Lung (tissue), 12 donors: ENCODE results near the gene ARPC2. TPM values are rescaled to one million over a fixed set of nuclear protein-coding genes. Genes with fewer than 3 reads are reported as not detected.
A peak's percentile ranks its signal among the peaks of the same experiment; 100 is the strongest.

Experiments
- ATAC-seq: fragments of 200-7000 bp; cut with Tn5 transposase; one replicate; pipeline ENCODE4 v1.9.1; 2020; ENCODE audit warnings: moderate number of reproducible peaks; ENCODE audit not compliant: insufficient read depth, low FRiP score
- DNase-seq, 3 donors: peaks; one replicate each; pipeline ENCODE4 v3.0.0-alpha.2; 2013 to 2017
- H3K27ac ChIP-seq, 2 donors: one replicate each; pipeline ENCODE4 v1.5.1; 2013; ENCODE audit warnings: mild to moderate bottlenecking in 2 of 2, moderate library complexity in 2 of 2, control low read depth in 1 of 2, inconsistent platforms in 1 of 2, low read depth in 1 of 2, low read length in 1 of 2
- H3K27me3 ChIP-seq, 3 donors: one replicate each; pipeline ENCODE4 v1.5.1; 2013; ENCODE audit warnings: low read length in 2 of 3; ENCODE audit not compliant: control insufficient read depth in 3 of 3, insufficient read depth in 3 of 3
- H3K36me3 ChIP-seq, 4 donors: one replicate each; pipeline ENCODE4 v1.5.1; 2013; ENCODE audit warnings: low read length in 4 of 4, mild to moderate bottlenecking in 1 of 4, moderate library complexity in 1 of 4; ENCODE audit not compliant: control insufficient read depth in 4 of 4, insufficient read depth in 4 of 4
- H3K4me1 ChIP-seq, 5 donors: one replicate each; pipeline ENCODE4 v1.5.1; 2013; ENCODE audit warnings: low read length in 5 of 5, mild to moderate bottlenecking in 2 of 5, moderate library complexity in 1 of 5; ENCODE audit not compliant: control insufficient read depth in 5 of 5, insufficient read depth in 5 of 5
- H3K4me3 ChIP-seq: one replicate; pipeline ENCODE4 v1.5.1; 2013; ENCODE audit warnings: mild to moderate bottlenecking, control low read depth, moderate library complexity
- H3K9ac ChIP-seq, 2 donors: one replicate each; pipeline ENCODE4 v1.5.1; 2013; ENCODE audit warnings: low read length in 2 of 2, control low read depth in 1 of 2; ENCODE audit not compliant: insufficient read depth in 1 of 2
- H3K9me3 ChIP-seq, 4 donors: one replicate each; pipeline ENCODE4 v1.5.1; 2013; ENCODE audit warnings: low read length in 3 of 4, mild to moderate bottlenecking in 1 of 4, moderate library complexity in 1 of 4; ENCODE audit not compliant: control insufficient read depth in 4 of 4, insufficient read depth in 3 of 4
- CTCF ChIP-seq: IDR thresholded peaks from 2 replicates; pipeline ENCODE4 v1.5.1; 2012; ENCODE audit warnings: mild to moderate bottlenecking; ENCODE audit errors: control extremely low read depth, extremely low read depth
- WGBS, 2 donors: extraction: QIAGEN DNeasy Blood & Tissue Kit; methylation state at CpG; one replicate each; pipeline ENCODE4 v1.1.7; 2013; 5-methylcytosine and 5-hydroxymethylcytosine counted together
- polyA plus RNA-seq, 2 donors: library from polyadenylated mRNA; stranded (reverse); fragments of 200-250 nt; gene quantifications; one replicate each; pipeline ENCODE4 v1.2.1, GENCODE V29; 2013
- total RNA-seq, 2 donors: library from RNA; depleted of rRNA in 1 of 2; stranded (reverse); fragments of >200 nt in 1 of 2; gene quantifications; one replicate each; pipeline ENCODE4 v1.2.1, GENCODE V29; 2014 to 2021
- donor health status: control.
- donor health status: control.
- donor health status: Bipolar disorder and iron deficiency.
- donor health status: healthy.
- donor health status: DM: yes; HTN: yes; CAD: no.

Gene ARPC2
- total and polyA plus RNA-seq, 4 donors: 190 to 490 (median 308) TPM

GRCh38 chr2:218296200-218296599 lies 79.2 kb downstream of the ARPC2 start:
- H3K9ac ChIP-seq: no peak overlapping the region
- no peak overlapping the region for H3K4me3 ChIP-seq
- peaks cover 0 to 36% (median 12%) of the 10 kb centered on the region in 5 donors for H3K4me1 ChIP-seq
- H3K9me3 ChIP-seq: no peaks in the 10 kb centered on the region
- no peaks in the 10 kb centered on the region for H3K27me3 ChIP-seq
- 60 to 83% methylated on average over 1 of the region's 1 CpG for WGBS, 2 donors
- ATAC-seq (no peak), DNase-seq (no peak)
- no peak overlapping the region for H3K27ac ChIP-seq
- no peaks in the 10 kb centered on the region for H3K36me3 ChIP-seq
- no peak for TF ChIP-seq CTCF

- TF ChIP-seq CTCF: no peak
- 87 to 96% methylated on average over 7 of the region's 7 CpGs for WGBS, 2 donors
- no peaks in the 10 kb centered on the region for H3K36me3 ChIP-seq
- DNase-seq (no peak), ATAC-seq (no peak)
- peaks cover 0 to 30% (median 7%) of the 10 kb centered on the region in 5 donors for H3K4me1 ChIP-seq
- no peaks in the 10 kb centered on the region for H3K27me3 ChIP-seq
- H3K9ac ChIP-seq: no peak overlapping the region
- no peak overlapping the region for H3K4me3 ChIP-seq
- no peaks in the 10 kb centered on the region for H3K9me3 ChIP-seq
- H3K27ac ChIP-seq: no peak overlapping the region
These were observed 79.9 kb downstream of the ARPC2 start for GRCh38 chr2:218296847-218297246.

- 83 to 94% methylated on average over 6 of the region's 6 CpGs for WGBS, 2 donors
- Histone ChIP-seq H3K27me3 (no peaks in the 10 kb centered on the region), H3K27ac (peak overlapping the region in 1 of 2 donors; percentile 85), H3K9me3 (no peaks in the 10 kb centered on the region), H3K36me3 (no peaks in the 10 kb centered on the region), H3K9ac (no peak overlapping the region), H3K4me1 (peaks cover 0 to 24% (median 7%) of the 10 kb centered on the region in 5 donors), H3K4me3 (no peak overlapping the region)
- TF ChIP-seq CTCF: no peak
- DNase-seq: no peak
- ATAC-seq: no peak
These were observed 81.4 kb downstream of the ARPC2 start for GRCh38 chr2:218298314-218298875.

GRCh38 chr2:218300141-218300540 lies 83.2 kb downstream of the ARPC2 start:
- Histone ChIP-seq H3K9me3 (no peaks in the 10 kb centered on the region), H3K4me3 (no peak overlapping the region)
- whole genome bisulfite sequencing, 2 donors: 86 to 95% methylated on average over 4 of the region's 4 CpGs

More at GRCh38 chr2:218300141-218300540, 83.2 kb downstream of the ARPC2 start:
- no peak overlapping the region for H3K9ac ChIP-seq
- TF ChIP-seq CTCF: no peak
- no peaks in the 10 kb centered on the region for H3K27me3 ChIP-seq
- no peak for DNase-seq
- no peak for ATAC-seq
- H3K4me1 ChIP-seq: peaks cover 0 to 16% (median 4%) of the 10 kb centered on the region in 5 donors
- H3K36me3 ChIP-seq: no peaks in the 10 kb centered on the region
- no peak overlapping the region for H3K27ac ChIP-seq
